HCT116 (cell line): ENCODE results near the gene ZNF224. TPM values are rescaled to one million over a fixed set of nuclear protein-coding genes. Genes with fewer than 3 reads are reported as not detected.

Experiments used
- ATAC-seq: fragments of 200-7000 bp; cut with Tn5 transposase; 2 replicates; pipeline ENCODE4 v1.9.1; 2020; ENCODE audit warnings: mild to moderate bottlenecking, moderate library complexity
- BruUV-seq: library from RNA; stranded (reverse); fragments of 400-500 nt; replicated peaks from 2 replicates; lab custom pipeline; 2021; lab: Mats Ljungman, UMichigan
- CTCF ChIA-PET: fragments of 300-600 bp; sonication (Branson Sonifier 250); formaldehyde crosslinking; loops from one replicate; lab custom pipeline; 2021; ENCODE audit warnings: antibody characterized with exemption; lab: Charles Lee
- POLR2A ChIA-PET: fragments of 300-600, 350-600 bp; sonication (Branson Sonifier 250); formaldehyde crosslinking; loops from one replicate; lab custom pipeline; 2021; ENCODE audit warnings: antibody characterized with exemption; lab: Charles Lee
- RAD21 ChIA-PET, 2 experiments: fragments of 300-600 bp; sonication (Branson Sonifier 250); formaldehyde crosslinking; loops; one replicate each; lab custom pipeline; 2023; ENCODE audit warnings: low total read pairs in 2 of 2; ENCODE audit not compliant: uncharacterized antibody in 2 of 2, unreplicated experiment in 2 of 2, low non-redundant PET in 1 of 2; lab: Charles Lee
- DNase-seq: peaks from one replicate; pipeline ENCODE4 v3.0.0-alpha.2; 2010; ENCODE audit warnings: low read depth, low spot score
- H2AFZ ChIP-seq: fragments of 200-600 bp; shearing (Covaris generic), sonication (generic); 2 replicates; pipeline ENCODE4 v1.6.1; 2017; ENCODE audit warnings: low read depth, mixed run types, mixed read lengths, antibody characterized with exemption, low read length; ENCODE audit not compliant: poor library complexity, severe bottlenecking
- H3K27ac ChIP-seq: 2 replicates; pipeline ENCODE4 v1.5.1; 2012; ENCODE audit warnings: low read depth, low read length
- H3K27me3 ChIP-seq: fragments of 200-600 bp; sonication (generic); 2 replicates; pipeline ENCODE4 v1.6.1; 2016; ENCODE audit warnings: mixed run types, low read length, mixed read lengths; ENCODE audit not compliant: insufficient read depth
- H3K36me3 ChIP-seq, 2 experiments: fragments of 200-500 bp in 1 of 2; fragments of 200-600 bp in 1 of 2; sonication (Bioruptor generic) in 1 of 2; sonication (generic) in 1 of 2; 2 replicates each; pipeline versions ENCODE4 v1.5.1 to v1.6.1; 2014 to 2016; ENCODE audit warnings: low read length in 2 of 2, inconsistent platforms in 1 of 2, mixed read lengths in 1 of 2, mixed run types in 1 of 2; ENCODE audit not compliant: insufficient read depth in 2 of 2, control insufficient read depth in 1 of 2
- H3K4me1 ChIP-seq, 2 experiments: fragments of 200-600 bp in 1 of 2; sonication (generic) in 1 of 2; 2 replicates each; pipeline versions ENCODE4 v1.5.1 to v1.6.1; 2012 to 2017; ENCODE audit warnings: low read length in 2 of 2, inconsistent platforms in 1 of 2, mild to moderate bottlenecking in 1 of 2, mixed read lengths in 1 of 2, mixed run types in 1 of 2, moderate library complexity in 1 of 2; ENCODE audit not compliant: insufficient read depth in 2 of 2, control insufficient read depth in 1 of 2
- H3K4me2 ChIP-seq: fragments of 200-600 bp; sonication (generic); 2 replicates; pipeline ENCODE4 v1.6.1; 2017; ENCODE audit warnings: mixed run types, low read length, mixed read lengths
- H3K4me3 ChIP-seq, 2 experiments: fragments of 200-600 bp in 1 of 2; sonication (generic) in 1 of 2; replicated peaks in 1 of 2; 2 replicates each; pipeline ENCODE4 v1.5.1; 2011 to 2016; ENCODE audit warnings: low read length in 2 of 2, control low read depth in 1 of 2, low read depth in 1 of 2, mild to moderate bottlenecking in 1 of 2, mixed read lengths in 1 of 2, mixed run types in 1 of 2
- H3K79me2 ChIP-seq: fragments of 200-600 bp; sonication (generic); 2 replicates; pipeline ENCODE4 v1.6.1; 2017; ENCODE audit warnings: mild to moderate bottlenecking, mixed run types, low read length, moderate library complexity, mixed read lengths; ENCODE audit not compliant: insufficient read depth
- H3K9ac ChIP-seq: fragments of 200-600 bp; sonication (generic); 2 replicates; pipeline ENCODE4 v1.6.1; 2016; ENCODE audit warnings: low read length, mixed read lengths
- H3K9me2 ChIP-seq: fragments of 200-600 bp; sonication (generic), shearing (Covaris generic); 2 replicates; pipeline ENCODE4 v1.6.1; 2017; ENCODE audit warnings: mixed run types, mild to moderate bottlenecking, moderate library complexity; ENCODE audit not compliant: insufficient read depth
- H3K9me3 ChIP-seq, 2 experiments: fragments of 200-500 bp in 1 of 2; fragments of 200-600 bp in 1 of 2; sonication (Bioruptor generic) in 1 of 2; sonication (generic) in 1 of 2; 2 replicates each; pipeline ENCODE4 v1.6.1; 2014 to 2017; ENCODE audit warnings: low read length in 2 of 2, mixed read lengths in 2 of 2, inconsistent platforms in 1 of 2, low read depth in 1 of 2, mild to moderate bottlenecking in 1 of 2, mixed run types in 1 of 2, moderate library complexity in 1 of 2; ENCODE audit not compliant: control insufficient read depth in 1 of 2, insufficient read depth in 1 of 2
- H4K20me1 ChIP-seq: fragments of 200-600 bp; sonication (generic), shearing (Covaris generic); 2 replicates; pipeline ENCODE4 v1.6.1; 2017; ENCODE audit warnings: mixed run types, mild to moderate bottlenecking, moderate library complexity; ENCODE audit not compliant: insufficient read depth
- ATF3 ChIP-seq: IDR thresholded peaks from 2 replicates; pipeline ENCODE4 v1.6.1; 2012
- CBX3 ChIP-seq: IDR thresholded peaks from 2 replicates; pipeline ENCODE4 v1.6.1; 2012; ENCODE audit warnings: low read depth
- CEBPB ChIP-seq: IDR thresholded peaks from 2 replicates; pipeline ENCODE4 v1.6.1; 2012; ENCODE audit warnings: low read depth
- CTCF ChIP-seq, 3 experiments: fragments of 200-600 bp in 1 of 3; sonication (generic) in 1 of 3; IDR thresholded peaks in 2 of 3; conservative IDR thresholded peaks in 1 of 3; 2 replicates each; pipeline ENCODE4 v1.5.1; 2012 to 2017; ENCODE audit warnings: low read depth in 2 of 3, low read length in 2 of 3, antibody characterized with exemption in 1 of 3, borderline replicate concordance in 1 of 3, control low read depth in 1 of 3, mild to moderate bottlenecking in 1 of 3, mixed read lengths in 1 of 3, mixed run types in 1 of 3, moderate library complexity in 1 of 3; ENCODE audit not compliant: insufficient read depth in 1 of 3
- EGR1 ChIP-seq: IDR thresholded peaks from 2 replicates; pipeline ENCODE4 v1.6.1; 2012; ENCODE audit warnings: low read depth
- ELF1 ChIP-seq: IDR thresholded peaks from 2 replicates; pipeline ENCODE4 v1.6.1; 2012; ENCODE audit warnings: low read depth, borderline replicate concordance
- EZH2 ChIP-seq: fragments of 200-600 bp; sonication (generic); IDR thresholded peaks from 2 replicates; pipeline ENCODE4 v1.6.1; 2017; ENCODE audit warnings: antibody characterized with exemption, mixed run types
- EZH2phosphoT487 ChIP-seq: fragments of 200-600 bp; IDR thresholded peaks from 2 replicates; pipeline ENCODE4 v1.6.1; 2018; ENCODE audit warnings: antibody characterized with exemption, borderline replicate concordance
- FOSL1 ChIP-seq: IDR thresholded peaks from 2 replicates; pipeline ENCODE4 v1.6.1; 2012; ENCODE audit warnings: low read depth
- JUND ChIP-seq: IDR thresholded peaks from 2 replicates; pipeline ENCODE4 v1.6.1; 2012
- MAX ChIP-seq: IDR thresholded peaks from 2 replicates; pipeline ENCODE4 v1.6.1; 2012
- POLR2A ChIP-seq: IDR thresholded peaks from 2 replicates; pipeline ENCODE4 v1.7.0; 2011; ENCODE audit warnings: borderline replicate concordance; ENCODE audit not compliant: insufficient read depth, insufficient read length; ENCODE audit errors: extremely low read depth
- RAD21 ChIP-seq: IDR thresholded peaks from 2 replicates; pipeline ENCODE4 v1.6.1; 2012; ENCODE audit warnings: low read depth, mild to moderate bottlenecking
- SIN3A ChIP-seq: IDR thresholded peaks from 2 replicates; pipeline ENCODE4 v1.6.1; 2012; ENCODE audit warnings: low read depth
- SP1 ChIP-seq: IDR thresholded peaks from 2 replicates; pipeline ENCODE4 v1.6.1; 2012; ENCODE audit warnings: low read depth
- SRF ChIP-seq: IDR thresholded peaks from 2 replicates; pipeline ENCODE4 v1.6.1; 2012; ENCODE audit warnings: low read depth
- TCF7L2 ChIP-seq: IDR thresholded peaks from 2 replicates; pipeline ENCODE4 v1.7.0; 2011; ENCODE audit warnings: borderline replicate concordance, inconsistent platforms; ENCODE audit not compliant: insufficient read depth, insufficient read length; ENCODE audit errors: extremely low read depth
- YY1 ChIP-seq: IDR thresholded peaks from 2 replicates; pipeline ENCODE4 v1.6.1; 2011; ENCODE audit warnings: low read length, low read depth, moderate library complexity, mild to moderate bottlenecking; ENCODE audit not compliant: insufficient replicate concordance; ENCODE audit errors: extremely low read depth
- ZBTB33 ChIP-seq: IDR thresholded peaks from 2 replicates; pipeline ENCODE4 v1.6.1; 2011; ENCODE audit warnings: mild to moderate bottlenecking, low read length, moderate library complexity; ENCODE audit not compliant: insufficient replicate concordance; ENCODE audit errors: extremely low read depth
- intact Hi-C: fragments of 100-400 bp; cut with micrococcal nuclease; formaldehyde crosslinking; loops from 2 replicates; pipeline ENCODE4 v1.10.0; 2022
- total RNA-seq: library from RNA; stranded (reverse); gene quantifications from one replicate; pipeline ENCODE4 v1.2.1, GENCODE V29; 2021; ENCODE audit not compliant: unreplicated experiment

The ZNF224 gene
- total RNA-seq, 1 experiment from 2014 or later, result 15.1 TPM

GRCh38 chr19:44076325-44076724, 17.8 kb upstream of the ZNF224 start:
- intact Hi-C loops, result no loop called here
- TF ChIP-seq JUND, result no peak
- no peak for TF ChIP-seq CBX3
- TF ChIP-seq MAX, result no peak
- TF ChIP-seq POLR2A, result no peak
- TF ChIP-seq ATF3, result no peak
- no peak for TF ChIP-seq ELF1
- TF ChIP-seq CTCF (IDR thresholded peaks at IDR 0.05 in 2 of 3, conservative IDR thresholded peaks at IDR 0.05 in 1 of 3; ENCODE audit: borderline replicate concordance in 1 of 3, insufficient read depth in 1 of 3, low read depth in 2 of 3, low read length in 2 of 3), result no peak
- no peak for TF ChIP-seq TCF7L2
- TF ChIP-seq EZH2phosphoT487, result no peak
- TF ChIP-seq FOSL1, result no peak
- no peak for TF ChIP-seq SIN3A
- no peak for TF ChIP-seq EGR1
- no peak for TF ChIP-seq YY1
- no peak for TF ChIP-seq SP1
- no peak for TF ChIP-seq EZH2
- no peak for TF ChIP-seq CEBPB
- no peak for TF ChIP-seq ZBTB33
- TF ChIP-seq SRF, result no peak
- no peak for TF ChIP-seq RAD21
- TF ChIP-seq, all 23 proteins: peak for 0
- POLR2A ChIA-PET, result no interaction called here

More at GRCh38 chr19:44076325-44076724, 17.8 kb upstream of the ZNF224 start:
- ChIA-PET CTCF (no interaction called here), RAD21 (no interaction called here)
- H3K79me2 ChIP-seq, result no peaks in the 10 kb centered on the region
- no peak overlapping the region for H3K4me2 ChIP-seq
- no peak overlapping the region for H3K9ac ChIP-seq
- no peak for ATAC-seq
- no peak for DNase-seq
- H3K27me3 ChIP-seq, result no peaks in the 10 kb centered on the region
- H3K9me2 ChIP-seq, result no peaks in the 10 kb centered on the region
- H4K20me1 ChIP-seq, result no peaks in the 10 kb centered on the region
- H3K4me1 ChIP-seq, result no peaks in the 10 kb centered on the region
- H3K36me3 ChIP-seq, result no peaks in the 10 kb centered on the region
- H2AFZ ChIP-seq, result no peak overlapping the region
- no peaks in the 10 kb centered on the region; a peak in 2 of 4 replicates for H3K9me3 ChIP-seq
- no peak overlapping the region for H3K4me3 ChIP-seq
- no peak overlapping the region for H3K27ac ChIP-seq
- BruUV-seq, result no TSS peak
